Skin of body (tissue), 2 donors: Measurements from ENCODE around the gene MASP1. TPM values are rescaled to one million over a fixed set of nuclear protein-coding genes. Genes with fewer than 3 reads are reported as not detected.

Source experiments
- DNase-seq: peaks from one replicate; lab custom pipeline; 2025; lab: John Stamatoyannopoulos, UW
- total RNA-seq: library from RNA; depleted of rRNA; stranded (reverse); fragments of >200 nt; gene quantifications from one replicate; pipeline ENCODE4 v1.2.3, GENCODE V29; 2014

Gene MASP1
- total RNA-seq, 1 donor from 2014 or later, result 26.5 TPM

- no peak for DNase-seq
Observed at GRCh38 chr3:187186801-187187421, 104.6 kb downstream of the MASP1 start.

GRCh38 chr3:187186375-187186774 lies 105.2 kb downstream of the MASP1 start:
- DNase-seq, result no peak

- DNase-seq, result no peak
Observed at GRCh38 chr3:187185759-187186158, 105.8 kb downstream of the MASP1 start.

Other genes starting within 250 kb of the MASP1 start
- 15.0 TPM for gene RPL39L, start 152.2 kb downstream of the MASP1 start, total RNA-seq
- gene RTP1, start 94.3 kb downstream of the MASP1 start, total RNA-seq, result not detected
- gene RTP4, start 76.6 kb upstream of the MASP1 start, total RNA-seq, result 0.79 TPM